HG02642 (cell line): Measurements from ENCODE around the gene RFX2.
"Not testable (repeated sequence)": the region's sequence is repeated elsewhere in the genome, so short reads cannot be mapped to it uniquely, and the experiment has no call there.

Source experiments
- ATAC-seq: cut with Tn5 transposase; IDR thresholded peaks from one replicate; pipeline ENCODE4 v1.9.1; 2021; ENCODE audit warnings: mild to moderate bottlenecking; ENCODE audit not compliant: unreplicated experiment, poor library complexity

Gene RFX2

DNA sequence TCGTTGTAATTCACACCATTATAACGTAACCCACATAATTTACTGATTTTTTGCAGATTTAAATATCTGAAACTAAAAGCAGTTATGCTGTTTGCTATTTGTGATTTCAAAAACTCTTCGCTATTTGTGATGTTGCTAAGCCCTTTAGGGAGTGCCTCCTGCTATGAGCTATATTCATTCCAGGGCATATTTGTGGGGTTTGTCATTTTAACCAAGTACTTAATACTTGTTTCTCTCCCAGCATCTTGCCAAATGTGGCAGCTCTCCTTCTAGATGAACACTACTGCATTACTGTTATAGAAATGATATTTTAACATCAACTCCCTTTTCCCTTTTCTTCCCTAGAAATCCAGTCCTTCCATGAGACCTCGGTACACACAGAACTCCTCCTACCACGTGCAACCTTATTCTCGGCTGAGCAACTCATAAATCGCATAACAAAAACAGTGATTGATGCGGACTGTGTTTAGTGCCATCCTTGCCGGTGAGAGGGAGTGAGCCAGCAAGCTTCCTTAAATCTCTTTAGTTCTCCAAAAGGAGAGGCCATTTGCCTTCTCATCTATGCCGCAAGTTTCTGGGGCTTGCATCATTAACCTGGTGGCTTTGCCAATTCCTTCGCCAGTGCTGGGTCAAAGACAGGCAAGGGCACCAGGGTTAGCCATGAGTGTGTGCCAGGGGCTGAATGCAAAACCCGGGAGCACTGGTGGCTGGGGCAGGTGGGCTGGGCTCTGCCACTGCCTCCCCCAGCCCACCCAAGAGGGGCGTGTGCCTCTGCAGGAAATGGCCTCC is 33.4 kb downstream of the RFX2 start:
- no peak for ATAC-seq

DNA sequence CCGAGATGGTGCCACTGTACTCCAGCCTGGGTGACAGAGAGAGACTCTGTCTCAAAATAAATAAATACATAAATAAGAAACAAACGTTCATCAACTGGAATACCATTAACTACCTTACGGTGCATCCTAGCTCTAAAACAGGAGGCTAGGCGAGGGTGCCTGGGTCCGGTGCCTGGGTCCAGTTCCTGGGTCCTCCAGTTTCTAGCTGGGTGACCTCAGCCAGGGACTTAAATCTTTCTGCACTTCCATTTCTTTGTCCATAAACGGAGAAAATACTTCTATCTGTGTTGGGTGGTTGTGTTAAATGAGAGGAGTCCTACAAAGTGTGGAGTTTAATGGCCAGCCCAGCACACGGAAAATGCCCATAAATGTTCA is 34.0 kb downstream of the RFX2 start:
- no peak for ATAC-seq

DNA sequence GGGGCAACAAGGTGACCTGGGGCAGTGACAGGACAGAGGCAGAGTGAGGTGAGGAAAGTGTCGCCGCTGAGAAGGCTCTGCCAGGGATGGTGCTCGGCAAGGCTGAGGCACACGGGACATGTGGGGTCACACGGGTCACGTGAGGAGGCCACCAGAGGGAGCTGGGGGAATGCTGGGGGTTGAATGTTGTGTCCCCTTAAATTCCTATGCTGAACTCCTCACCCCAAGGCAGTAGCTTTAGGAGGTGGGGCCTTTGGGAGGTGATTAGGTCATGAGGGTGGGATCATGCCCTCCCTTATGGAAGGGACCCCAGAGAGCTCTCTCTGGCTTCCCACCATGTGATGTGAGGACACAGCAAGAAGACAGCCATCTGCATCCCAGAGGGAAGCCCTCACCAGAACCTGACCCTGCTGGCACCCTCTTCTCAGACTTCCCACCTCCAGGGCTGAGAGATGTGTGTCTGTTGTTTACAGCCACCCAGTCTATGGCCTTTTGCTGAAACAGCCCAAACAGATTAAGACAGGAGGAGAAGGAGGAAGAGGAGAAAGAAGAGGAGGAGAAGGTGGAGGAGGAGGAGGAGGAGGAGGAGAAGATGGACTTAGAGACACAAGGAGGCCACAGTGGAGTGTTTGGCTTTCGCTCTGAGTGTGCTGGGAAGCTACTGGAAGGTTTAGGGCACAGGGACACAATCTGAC is 35.4 kb downstream of the RFX2 start:
- ATAC-seq = no peak

DNA sequence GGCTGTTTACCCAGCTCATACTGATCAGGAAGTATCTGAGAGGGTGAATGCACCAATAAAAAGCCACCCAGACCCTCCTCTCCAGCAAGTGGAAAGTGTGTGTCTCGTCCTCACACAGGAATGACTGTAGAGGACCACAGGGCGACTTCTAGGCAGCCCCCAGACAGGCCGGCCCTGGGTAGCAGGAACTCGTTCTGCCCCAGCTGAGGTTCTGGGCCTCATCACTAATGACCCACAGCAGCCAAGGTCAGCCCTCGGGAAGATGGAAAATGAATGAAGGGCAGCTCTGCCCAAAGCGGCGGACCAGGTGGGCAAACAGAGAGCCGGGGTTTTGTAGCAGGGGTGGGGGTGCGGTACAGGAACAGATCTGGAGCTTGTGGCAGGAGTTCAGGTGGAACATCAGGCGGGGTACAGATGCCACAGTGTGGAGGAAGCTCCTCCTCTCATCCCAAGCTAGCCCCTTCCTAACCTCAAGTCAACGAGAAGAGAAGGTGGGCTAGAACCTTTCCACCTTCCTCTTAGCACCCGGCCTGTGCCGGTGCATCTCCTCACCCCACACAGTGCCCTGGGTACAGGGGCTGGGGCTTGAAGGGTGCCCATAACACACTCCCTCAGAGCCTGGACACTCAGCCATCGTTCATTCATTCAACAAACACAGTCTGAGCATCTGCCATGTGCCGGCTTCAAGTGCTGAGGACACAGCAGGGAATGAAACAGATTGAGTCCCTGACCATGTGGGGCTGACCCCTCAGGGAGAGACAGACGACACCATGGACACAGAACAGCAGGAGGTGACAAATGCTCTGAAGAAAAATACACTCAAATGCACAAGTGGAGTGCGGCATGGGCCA is 36.2 kb downstream of the RFX2 start:
- ATAC-seq = no peak

DNA sequence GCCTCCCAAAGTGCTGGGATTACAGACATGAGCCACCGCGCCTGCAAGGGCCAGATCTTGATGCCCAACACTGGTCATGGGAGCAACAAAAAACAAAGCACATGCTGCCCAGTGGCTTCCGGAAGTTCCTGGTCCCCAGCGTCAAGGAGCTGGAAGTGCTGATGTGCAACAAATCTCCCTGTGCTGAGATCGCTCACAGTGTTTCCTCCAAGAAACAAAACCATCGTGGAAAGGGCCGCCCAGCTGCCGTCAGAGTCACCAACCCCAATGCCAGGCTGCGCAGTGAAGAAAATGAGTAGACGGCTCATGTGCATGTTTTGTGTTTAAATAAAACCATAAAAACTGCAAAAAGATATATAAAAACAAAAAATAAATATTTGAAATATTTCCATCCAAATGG is 37.1 kb downstream of the RFX2 start:
- ATAC-seq = not testable (repeated sequence)

DNA sequence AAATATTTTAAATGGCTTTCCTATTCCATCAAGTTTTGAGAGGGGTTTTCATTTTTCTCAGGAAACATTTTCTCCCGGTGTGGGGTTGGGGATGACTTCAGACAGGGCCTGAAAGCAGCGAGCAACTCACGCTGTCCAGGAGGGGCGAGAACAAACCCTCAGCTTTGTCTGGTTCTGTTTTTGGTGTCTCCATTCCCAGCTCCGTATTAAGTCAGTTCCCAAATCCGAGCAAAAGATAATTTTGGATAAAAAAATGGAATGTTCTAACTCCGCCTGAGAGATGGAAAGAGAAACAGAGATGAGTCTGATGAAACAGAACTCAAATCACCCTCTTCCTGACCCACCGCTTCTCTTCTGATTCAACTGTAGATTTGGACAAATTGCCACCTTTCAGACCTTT is 38.4 kb downstream of the RFX2 start:
- ATAC-seq = no peak

DNA sequence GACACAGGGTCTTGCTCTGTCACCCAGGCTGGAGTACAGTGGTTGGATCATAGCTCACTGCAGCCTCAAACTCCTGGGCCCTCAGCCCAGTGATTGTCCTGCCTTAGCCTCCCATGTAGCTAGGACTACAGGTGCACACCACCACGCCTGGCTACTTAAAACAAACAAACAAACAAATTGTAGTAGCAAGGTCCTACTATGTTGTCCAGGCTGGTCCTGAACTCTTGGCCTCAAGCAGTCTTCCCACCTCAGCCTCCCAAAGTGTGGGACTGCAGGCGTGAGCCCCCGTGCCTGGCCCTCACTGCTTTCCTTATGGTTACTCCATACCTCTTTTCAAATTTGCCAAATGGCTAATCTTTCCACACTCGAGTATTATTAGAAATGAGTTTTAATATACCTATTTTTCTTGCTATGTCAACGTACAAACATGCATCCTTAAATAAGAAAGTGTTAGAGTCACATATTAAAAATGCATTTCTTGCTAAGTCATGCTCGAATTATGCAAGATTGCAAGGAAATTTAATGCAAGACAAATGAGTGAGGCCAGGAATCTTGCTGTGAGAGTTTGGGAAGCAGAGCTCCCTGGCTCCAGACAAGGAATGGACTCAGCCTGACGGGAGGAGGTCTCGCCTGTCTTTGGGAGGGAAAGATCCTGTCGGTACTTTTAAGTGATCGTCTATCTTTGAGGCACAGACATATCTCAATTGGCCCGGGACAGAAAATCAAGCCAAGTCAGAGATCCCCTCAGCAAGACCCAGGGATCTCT is 39.4 kb downstream of the RFX2 start:
- ATAC-seq = no peak

DNA sequence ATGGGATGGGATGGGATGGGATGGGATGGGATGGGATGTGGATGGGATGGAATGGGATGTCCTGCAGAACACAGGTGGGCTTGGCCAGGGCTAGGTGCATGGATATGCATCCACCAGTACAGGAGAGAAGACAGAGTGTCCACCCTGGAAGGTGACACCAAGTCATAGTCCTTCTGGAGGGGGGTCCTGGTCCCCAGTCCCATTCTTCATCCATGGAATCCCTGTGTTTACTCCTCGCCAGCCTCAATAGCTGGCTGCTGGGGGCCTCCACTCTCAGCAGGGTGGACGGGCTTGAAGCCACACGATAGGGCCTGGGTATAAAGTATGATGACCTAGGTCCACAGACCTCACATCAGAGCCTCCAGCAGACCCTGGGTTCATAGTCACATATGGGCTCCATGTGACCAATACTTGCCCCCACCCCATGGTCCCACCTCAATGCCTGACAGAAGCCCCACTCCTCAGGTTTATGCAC is 40.1 kb downstream of the RFX2 start:
- no peak for ATAC-seq

DNA sequence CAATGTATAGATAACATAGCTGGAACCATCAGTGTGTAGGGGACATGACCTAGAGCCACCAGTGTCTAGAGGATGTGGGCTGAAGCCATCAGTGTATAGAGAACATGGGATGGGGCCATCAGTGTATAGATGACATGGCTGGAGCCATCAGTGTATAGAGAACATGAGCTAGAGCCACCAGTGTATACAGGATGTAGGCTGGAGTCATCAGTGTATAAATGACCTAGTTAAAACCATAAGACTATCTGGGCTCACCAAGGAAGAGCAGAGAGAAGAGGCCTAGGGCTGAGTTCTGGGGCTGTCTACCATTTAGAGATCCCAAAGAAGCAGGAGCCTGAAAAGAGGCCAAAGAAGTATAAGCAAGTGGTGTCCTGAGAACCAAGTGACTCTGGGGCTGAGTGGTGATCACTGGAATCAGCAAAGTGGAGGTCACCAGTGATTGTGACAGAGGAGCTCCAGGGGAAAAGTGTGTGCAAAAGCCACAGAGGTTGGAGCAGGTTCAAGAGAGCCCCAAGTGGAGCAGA is 41.0 kb downstream of the RFX2 start:
- no peak for ATAC-seq

DNA sequence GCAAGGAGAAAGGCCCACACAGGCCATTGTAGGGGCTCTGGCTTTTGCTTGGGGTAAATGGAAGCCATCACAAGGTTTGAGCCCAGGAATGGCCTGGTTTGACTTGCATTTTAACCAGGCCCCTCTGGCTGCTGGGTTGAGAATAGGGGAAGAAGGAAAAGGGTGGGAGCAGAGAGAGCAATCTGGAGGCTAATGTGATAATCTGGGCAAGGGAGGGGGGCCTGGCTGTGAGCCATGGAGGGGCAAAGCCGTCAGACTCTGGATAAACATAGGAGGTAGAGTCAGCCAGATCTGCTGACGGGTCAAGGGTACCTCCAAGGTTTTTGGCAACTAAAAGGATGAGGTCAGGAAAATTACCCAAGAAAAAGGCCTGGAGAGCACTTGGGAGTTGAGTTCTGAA is 41.6 kb downstream of the RFX2 start:
- ATAC-seq = no peak

DNA sequence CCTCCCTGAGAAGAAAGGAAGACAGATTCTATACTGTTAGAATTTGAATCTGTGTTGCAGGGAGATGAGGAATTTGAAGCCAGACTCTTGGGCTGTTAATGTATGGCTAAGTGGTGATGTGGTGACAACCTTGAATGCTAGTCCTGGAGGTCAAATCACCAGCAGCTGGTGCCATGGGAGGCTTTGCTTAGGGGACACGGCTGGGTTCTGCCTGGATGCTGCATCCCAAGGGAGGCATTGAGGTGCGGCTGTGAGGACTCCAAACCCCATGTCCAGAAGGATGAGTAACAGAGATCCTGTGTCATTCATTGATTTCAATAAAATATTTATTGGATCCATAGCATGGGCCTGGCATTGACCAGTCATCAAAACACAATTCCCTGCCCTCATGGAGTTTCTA is 42.3 kb downstream of the RFX2 start:
- ATAC-seq = no peak

DNA sequence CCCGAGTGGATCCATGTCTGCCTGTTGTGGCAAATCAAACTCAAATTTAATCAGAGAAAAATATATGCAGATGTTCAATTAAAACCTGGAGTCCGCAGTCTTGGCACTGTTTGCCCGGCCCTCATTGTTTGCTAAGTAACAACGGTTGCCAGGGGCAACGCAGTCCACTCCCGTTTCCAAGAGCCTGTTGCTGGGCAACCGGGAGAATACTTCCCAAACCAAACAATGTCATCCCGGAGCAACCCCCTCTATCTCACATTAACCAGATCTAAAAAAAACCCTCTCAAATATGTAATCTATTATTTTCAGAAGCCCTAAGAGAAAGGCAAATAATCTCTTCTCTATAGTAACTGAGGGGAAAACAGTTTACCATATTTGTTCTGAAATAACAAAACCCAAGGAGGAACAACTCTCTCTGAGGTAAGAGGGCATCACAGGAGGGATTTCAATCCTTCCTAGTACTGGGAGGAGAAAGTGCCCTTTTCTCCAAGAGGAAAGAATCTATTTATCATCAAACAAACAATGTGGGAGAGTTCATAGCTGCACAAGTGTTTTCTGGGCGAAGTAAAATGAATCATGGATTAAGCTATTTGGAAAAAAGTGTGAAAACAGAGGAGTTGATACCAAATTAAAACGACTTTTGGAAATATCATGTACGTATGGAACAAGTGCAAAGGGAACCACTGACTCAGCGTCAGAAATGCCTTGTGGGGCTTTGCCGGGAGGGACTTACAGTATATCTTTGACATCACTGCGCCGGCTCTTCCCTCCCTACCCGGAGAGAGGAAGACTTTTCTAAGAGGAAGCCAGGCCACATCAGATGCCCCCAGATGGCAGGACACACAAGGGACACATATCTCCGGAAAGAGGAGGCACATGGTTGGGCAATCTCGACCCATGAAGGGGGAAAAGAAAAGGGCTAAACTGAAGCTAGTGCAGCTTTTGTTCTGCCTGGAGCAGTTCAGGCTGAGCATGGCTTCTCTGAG is 43.3 kb downstream of the RFX2 start:
- no peak for ATAC-seq

DNA sequence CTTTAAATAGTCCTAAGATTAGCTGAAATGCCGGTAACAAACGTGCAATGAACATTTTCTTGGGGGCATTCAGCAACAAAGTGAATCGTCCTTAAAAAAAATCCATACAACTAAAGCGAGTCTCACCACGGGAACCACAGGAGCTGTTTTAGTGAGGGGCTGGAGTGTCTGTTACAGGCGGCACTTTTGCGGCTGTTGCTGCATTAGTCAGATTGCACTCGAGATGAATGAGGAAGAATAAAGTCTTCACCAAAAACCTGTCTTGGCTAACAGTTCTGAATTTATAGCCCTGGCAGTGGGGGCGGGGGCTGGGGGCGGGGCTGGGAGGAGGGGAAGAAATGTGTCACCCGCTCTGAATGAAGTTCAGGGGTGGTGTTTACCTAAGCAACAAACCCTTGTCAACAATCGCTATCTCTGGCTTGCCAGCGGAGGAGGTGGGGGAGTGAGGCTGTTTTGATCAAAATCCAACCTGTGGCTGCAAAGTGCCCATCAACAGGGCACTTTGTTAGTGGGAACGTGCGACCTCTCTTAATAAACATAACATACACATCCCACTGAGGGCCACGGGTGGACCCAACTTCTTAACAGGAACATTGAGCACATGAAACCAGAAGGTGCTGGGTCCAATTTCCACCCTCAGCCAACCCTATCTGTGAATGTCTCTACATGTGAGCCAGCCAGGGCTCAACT is 44.5 kb downstream of the RFX2 start:
- no peak for ATAC-seq

DNA sequence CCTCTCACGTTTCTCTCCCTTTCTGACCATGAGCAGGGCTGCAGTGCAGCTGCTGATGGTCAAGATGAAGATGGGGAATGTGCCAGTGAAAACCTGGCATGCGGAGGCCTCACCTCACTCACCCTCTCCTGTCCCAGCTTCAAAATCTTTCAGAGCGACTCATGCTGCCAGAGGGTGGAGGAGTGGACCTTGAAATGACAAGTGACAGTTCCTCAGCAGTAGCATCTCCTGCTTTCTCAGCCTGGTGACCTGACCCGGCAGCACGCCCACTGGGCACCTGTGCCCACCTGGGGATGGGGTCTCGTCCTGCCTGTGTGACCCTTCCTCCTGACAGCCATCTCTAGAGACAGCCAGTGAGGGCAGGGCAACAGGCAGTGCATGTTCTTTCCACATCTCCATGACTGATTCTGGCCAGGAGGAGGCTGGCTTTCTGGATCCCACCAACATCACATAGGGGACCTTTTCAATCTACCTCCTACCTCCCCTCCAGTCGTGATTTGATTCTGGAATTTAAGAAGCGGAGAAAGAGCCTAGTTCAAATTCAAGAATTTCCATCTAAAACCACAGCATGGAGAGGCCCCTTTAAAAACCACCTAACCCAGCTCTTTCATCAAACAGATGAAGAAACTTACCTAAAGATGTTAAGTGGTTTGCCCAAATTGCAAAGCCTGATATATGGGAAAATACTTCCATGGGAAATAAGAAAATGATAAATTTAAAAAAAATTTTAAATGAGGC is 45.8 kb downstream of the RFX2 start:
- ATAC-seq = no peak

DNA sequence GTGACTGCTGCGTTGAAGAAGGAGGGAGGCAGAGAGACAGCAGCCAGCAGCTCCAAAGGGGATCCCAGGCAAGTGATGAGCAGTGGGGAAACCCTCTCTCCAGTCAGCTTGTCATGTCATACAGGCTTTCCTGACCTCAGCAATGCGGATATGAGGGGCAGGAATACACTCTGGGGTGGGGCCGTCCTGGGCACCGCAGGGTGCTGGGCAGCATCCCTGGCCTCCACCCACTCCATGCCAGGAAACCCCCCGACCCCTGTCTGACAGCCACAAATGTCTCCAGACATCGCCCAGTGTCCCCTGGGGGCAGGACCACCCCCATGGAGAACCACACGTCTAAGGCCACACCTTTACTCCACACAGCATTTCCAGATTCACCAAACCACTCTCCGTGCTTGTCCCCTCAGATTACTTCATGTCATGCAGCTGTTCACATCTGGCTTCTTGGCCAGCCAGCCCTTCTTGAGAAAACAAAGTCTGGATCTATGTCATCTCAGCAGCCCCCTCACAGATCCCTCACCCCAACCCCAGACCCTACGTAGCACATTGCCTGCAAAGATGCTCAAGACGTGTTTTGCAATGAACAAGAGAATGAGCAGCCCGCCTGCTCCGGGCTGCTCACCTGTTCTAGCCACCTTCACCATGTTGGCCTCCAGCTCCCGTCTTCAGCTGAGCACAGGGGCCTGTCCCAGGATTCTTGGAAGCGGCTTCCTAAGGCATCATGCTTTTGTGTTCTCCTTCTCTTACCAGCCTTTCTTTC is 46.5 kb downstream of the RFX2 start:
- no peak for ATAC-seq

DNA sequence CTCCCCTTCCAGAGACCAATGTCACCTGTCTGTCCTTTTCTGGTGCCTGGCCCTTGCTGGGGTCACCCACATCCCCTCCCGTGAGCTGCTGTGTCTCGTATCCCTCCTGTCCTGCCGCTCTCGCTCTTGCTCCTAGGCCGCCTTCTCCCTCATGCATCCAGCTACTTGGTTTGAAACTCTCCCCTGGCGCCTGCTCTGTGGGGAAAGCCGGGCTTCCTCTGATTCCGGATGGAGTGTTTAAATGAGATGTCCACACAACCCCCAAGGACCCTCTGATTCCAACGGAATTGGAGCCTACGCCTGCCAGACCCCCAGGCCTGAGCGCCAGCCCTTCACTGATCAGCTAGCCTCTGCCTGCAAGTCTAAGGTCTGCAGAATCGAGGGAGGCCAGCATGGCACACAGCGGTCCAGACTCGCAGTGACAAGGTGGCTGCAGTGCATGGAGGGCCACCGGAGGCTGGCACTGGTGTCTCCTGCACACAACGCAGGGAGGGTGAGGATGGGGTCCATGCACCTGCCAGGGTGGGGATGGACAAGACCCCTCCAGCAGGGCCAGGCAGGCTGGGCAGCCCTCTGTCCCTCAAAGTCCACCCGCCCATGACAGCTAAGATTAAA is 47.2 kb downstream of the RFX2 start:
- no peak for ATAC-seq

DNA sequence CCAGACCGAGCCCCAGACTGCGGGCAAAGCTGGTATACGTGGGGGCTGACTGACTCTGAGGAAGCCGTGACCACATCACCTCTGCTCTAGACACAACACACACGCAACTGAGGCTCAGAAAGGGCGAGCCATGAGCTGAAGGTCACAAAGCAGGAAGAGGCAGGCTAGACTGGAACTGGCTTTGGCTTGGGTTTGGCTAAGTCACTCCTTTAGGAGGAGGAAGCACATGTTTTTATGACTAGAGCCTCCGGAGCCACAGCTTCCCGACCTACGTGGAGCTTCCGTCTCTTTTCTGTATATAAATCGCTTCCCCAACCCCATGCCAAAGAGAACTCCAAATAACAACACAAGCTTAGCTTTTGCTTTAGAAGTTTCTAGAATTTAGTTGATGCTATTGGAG is 48.0 kb downstream of the RFX2 start:
- no peak for ATAC-seq
